ENCODE data around the gene GAD2.

Gene GAD2

DNA sequence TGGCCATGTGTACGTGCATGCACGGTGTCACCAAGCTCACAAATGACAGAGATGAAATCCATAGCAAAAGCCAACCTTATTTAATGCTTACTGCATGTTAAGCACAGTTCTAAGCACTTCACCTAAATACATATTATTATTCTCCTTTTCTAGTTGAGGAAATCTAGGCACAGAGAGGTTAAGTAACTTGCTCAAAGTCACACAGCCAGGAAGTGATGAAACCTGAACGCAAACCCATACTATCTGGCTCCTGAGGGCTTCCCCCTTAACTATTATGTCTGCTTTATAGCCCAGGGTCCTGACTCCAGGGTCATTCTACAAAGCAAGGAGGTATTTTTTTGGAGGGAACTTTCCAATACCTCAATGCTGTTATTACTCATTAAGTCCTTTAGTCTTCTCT is 61.7 kb downstream of the GAD2 start:
- no peak for TF ChIP-seq ARNTL (CRISPR knock-in tag; IDR thresholded peaks at IDR 0.05; ENCODE audit: borderline replicate concordance, low read depth)
- TF ChIP-seq CSDC2 (CRISPR knock-in tag; IDR thresholded peaks at IDR 0.05), result no peak
- TF ChIP-seq ISL1 (CRISPR knock-in tag; IDR thresholded peaks at IDR 0.05), result no peak
- no peak for TF ChIP-seq SNAI2 (CRISPR knock-in tag; IDR thresholded peaks at IDR 0.05)
- TF ChIP-seq ZNF70 (CRISPR knock-in tag; IDR thresholded peaks at IDR 0.05), result no peak
- TF ChIP-seq BACH2 (CRISPR knock-in tag; IDR thresholded peaks at IDR 0.05; ENCODE audit: borderline replicate concordance), result no peak
- TF ChIP-seq TOX (CRISPR knock-in tag; IDR thresholded peaks at IDR 0.05; ENCODE audit: borderline replicate concordance), result no peak
- TF ChIP-seq, protein P1, sequence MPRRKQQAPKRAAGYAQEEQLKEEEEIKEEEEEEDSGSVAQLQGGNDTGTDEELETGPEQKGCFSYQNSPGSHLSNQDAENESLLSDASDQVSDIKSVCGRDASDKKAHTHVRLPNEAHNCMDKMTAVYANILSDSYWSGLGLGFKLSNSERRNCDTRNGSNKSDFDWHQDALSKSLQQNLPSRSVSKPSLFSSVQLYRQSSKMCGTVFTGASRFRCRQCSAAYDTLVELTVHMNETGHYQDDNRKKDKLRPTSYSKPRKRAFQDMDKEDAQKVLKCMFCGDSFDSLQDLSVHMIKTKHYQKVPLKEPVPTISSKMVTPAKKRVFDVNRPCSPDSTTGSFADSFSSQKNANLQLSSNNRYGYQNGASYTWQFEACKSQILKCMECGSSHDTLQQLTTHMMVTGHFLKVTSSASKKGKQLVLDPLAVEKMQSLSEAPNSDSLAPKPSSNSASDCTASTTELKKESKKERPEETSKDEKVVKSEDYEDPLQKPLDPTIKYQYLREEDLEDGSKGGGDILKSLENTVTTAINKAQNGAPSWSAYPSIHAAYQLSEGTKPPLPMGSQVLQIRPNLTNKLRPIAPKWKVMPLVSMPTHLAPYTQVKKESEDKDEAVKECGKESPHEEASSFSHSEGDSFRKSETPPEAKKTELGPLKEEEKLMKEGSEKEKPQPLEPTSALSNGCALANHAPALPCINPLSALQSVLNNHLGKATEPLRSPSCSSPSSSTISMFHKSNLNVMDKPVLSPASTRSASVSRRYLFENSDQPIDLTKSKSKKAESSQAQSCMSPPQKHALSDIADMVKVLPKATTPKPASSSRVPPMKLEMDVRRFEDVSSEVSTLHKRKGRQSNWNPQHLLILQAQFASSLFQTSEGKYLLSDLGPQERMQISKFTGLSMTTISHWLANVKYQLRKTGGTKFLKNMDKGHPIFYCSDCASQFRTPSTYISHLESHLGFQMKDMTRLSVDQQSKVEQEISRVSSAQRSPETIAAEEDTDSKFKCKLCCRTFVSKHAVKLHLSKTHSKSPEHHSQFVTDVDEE (CRISPR knock-in tag; IDR thresholded peaks at IDR 0.05), result no peak
- TF ChIP-seq, protein P2, sequence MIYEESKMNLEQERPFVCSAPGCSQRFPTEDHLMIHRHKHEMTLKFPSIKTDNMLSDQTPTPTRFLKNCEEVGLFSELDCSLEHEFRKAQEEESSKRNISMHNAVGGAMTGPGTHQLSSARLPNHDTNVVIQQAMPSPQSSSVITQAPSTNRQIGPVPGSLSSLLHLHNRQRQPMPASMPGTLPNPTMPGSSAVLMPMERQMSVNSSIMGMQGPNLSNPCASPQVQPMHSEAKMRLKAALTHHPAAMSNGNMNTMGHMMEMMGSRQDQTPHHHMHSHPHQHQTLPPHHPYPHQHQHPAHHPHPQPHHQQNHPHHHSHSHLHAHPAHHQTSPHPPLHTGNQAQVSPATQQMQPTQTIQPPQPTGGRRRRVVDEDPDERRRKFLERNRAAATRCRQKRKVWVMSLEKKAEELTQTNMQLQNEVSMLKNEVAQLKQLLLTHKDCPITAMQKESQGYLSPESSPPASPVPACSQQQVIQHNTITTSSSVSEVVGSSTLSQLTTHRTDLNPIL (CRISPR knock-in tag; IDR thresholded peaks at IDR 0.05; ENCODE audit: low read depth), result no peak
- no peak for TF ChIP-seq GLIS3 (CRISPR knock-in tag; IDR thresholded peaks at IDR 0.05)
- TF ChIP-seq ZFP3 (CRISPR knock-in tag; IDR thresholded peaks at IDR 0.05), result no peak
- no peak for TF ChIP-seq RARB (CRISPR knock-in tag; IDR thresholded peaks at IDR 0.05)
- no peak for TF ChIP-seq ZNF8 (CRISPR knock-in tag; IDR thresholded peaks at IDR 0.05)
- TF ChIP-seq OSR1 (CRISPR knock-in tag; IDR thresholded peaks at IDR 0.05), result no peak
- TF ChIP-seq PATZ1 (CRISPR knock-in tag; IDR thresholded peaks at IDR 0.05; ENCODE audit: borderline replicate concordance), result no peak
- no peak for TF ChIP-seq TCF4 (CRISPR knock-in tag; IDR thresholded peaks at IDR 0.05; ENCODE audit: borderline replicate concordance)
- TF ChIP-seq PPARA (CRISPR knock-in tag; IDR thresholded peaks at IDR 0.05; ENCODE audit: borderline replicate concordance), result no peak
- TF ChIP-seq ZNF565 (CRISPR knock-in tag; conservative IDR thresholded peaks at IDR 0.05; ENCODE audit: low read depth), result no peak
- no peak for TF ChIP-seq ZFP30 (CRISPR knock-in tag; IDR thresholded peaks at IDR 0.05)
- no peak for TF ChIP-seq CSRNP3 (CRISPR knock-in tag; IDR thresholded peaks at IDR 0.05)
- ATAC-seq, result no peak

DNA sequence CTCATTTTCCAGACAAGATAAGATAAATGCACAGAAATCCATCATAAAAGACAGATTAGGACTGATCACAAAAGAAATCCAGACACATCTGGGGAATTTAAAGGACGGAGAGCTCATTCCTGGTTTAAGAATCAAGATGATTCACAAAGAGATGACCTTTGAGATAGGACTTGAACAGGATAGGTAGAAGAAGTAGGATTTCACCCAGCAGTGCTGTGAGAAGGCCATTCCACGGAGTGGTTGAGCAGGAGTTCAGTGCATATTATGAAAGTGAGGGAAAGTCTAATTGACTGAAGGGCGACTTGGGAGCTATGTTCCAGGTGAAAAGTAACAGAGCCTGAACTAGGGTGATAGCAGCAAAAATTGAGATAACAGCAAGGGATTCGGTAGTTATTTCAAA is 73.7 kb downstream of the GAD2 start:
- no peak for ATAC-seq
- TF ChIP-seq OSR1 (CRISPR knock-in tag; IDR thresholded peaks at IDR 0.05) (no peak), ESRRG (CRISPR knock-in tag; IDR thresholded peaks at IDR 0.05) (no peak), PPARA (CRISPR knock-in tag; IDR thresholded peaks at IDR 0.05; ENCODE audit: borderline replicate concordance) (no peak), CSRNP3 (CRISPR knock-in tag; IDR thresholded peaks at IDR 0.05) (no peak), ZNF70 (CRISPR knock-in tag; IDR thresholded peaks at IDR 0.05) (no peak), POU6F1 (CRISPR knock-in tag; IDR thresholded peaks at IDR 0.05; ENCODE audit: borderline replicate concordance, low read depth) (no peak), ZC3H10 (CRISPR knock-in tag; IDR thresholded peaks at IDR 0.05) (no peak), CSDC2 (CRISPR knock-in tag; IDR thresholded peaks at IDR 0.05) (no peak), GLIS3 (CRISPR knock-in tag; IDR thresholded peaks at IDR 0.05) (no peak), PATZ1 (CRISPR knock-in tag; IDR thresholded peaks at IDR 0.05; ENCODE audit: borderline replicate concordance) (no peak), ZNF8 (CRISPR knock-in tag; IDR thresholded peaks at IDR 0.05) (no peak), BACH2 (CRISPR knock-in tag; IDR thresholded peaks at IDR 0.05; ENCODE audit: borderline replicate concordance) (no peak)
- TF ChIP-seq, protein P2 (CRISPR knock-in tag; IDR thresholded peaks at IDR 0.05; ENCODE audit: low read depth), result no peak

Measured in SK-N-SH treated with all-trans-retinoic acid at 6 μM for 48 hours (cell line).